Endothelial cell of umbilical vein (primary cell): ENCODE measurements around the gene UPP1.

Experiments used
- EZH2 ChIP-seq: IDR thresholded peaks from 2 replicates; pipeline ENCODE4 v1.6.1; 2012; ENCODE audit warnings: borderline replicate concordance, low read depth, mild to moderate bottlenecking, moderate library complexity, low read length, inconsistent platforms; ENCODE audit not compliant: severe bottlenecking
- POLR2AphosphoS5 ChIP-seq: IDR thresholded peaks from 2 replicates; pipeline ENCODE4 v1.6.1; 2012; ENCODE audit warnings: low read depth, mild to moderate bottlenecking, control low read depth, low read length, moderate library complexity; ENCODE audit not compliant: insufficient read depth
- TF ChIP-seq, protein P1 (sequence below), 2 donors: IDR thresholded peaks; 1 replicate in 1 of 2; 2 replicates in 1 of 2; pipeline ENCODE4 v1.5.1; 2011; ENCODE audit warnings: low read length in 2 of 2, mild to moderate bottlenecking in 2 of 2, moderate library complexity in 2 of 2, control low read depth in 1 of 2, inconsistent platforms in 1 of 2, low read depth in 1 of 2; ENCODE audit not compliant: insufficient read depth in 1 of 2; ENCODE audit errors: extremely low read depth in 1 of 2

DNA sequence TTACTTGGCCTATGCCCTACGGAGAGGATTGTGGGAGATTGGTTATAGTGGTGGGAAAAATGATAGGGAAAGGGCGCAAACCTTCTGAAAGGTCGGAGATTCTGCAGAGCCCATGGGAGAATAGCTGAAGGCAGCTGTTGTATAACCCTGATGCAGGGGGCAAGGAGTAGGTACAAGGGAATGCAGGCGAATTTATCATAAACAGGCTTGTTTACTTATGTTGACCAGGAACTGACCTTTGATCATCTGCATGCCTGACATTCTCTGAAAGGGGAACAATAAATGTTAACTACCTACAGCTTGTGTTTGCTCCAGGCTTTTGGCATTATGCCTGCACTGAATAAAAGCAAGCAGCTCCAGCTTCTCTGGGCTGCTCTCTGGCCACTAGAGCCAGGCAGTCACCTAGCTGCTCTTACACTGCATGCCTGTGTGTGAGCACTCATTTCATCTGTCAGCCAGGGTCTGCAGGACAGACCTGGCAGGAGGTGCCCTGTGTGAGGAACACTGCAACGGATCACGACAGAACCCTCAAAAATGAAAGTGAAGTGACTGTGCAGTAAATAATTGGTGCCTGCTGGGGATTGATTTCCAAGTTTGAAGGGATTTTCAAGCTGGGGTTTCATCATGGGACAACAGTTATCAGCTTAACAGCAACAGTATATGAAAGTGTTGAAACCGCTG lies 51.1 kb downstream of the UPP1 start:
- TF ChIP-seq, protein P1, sequence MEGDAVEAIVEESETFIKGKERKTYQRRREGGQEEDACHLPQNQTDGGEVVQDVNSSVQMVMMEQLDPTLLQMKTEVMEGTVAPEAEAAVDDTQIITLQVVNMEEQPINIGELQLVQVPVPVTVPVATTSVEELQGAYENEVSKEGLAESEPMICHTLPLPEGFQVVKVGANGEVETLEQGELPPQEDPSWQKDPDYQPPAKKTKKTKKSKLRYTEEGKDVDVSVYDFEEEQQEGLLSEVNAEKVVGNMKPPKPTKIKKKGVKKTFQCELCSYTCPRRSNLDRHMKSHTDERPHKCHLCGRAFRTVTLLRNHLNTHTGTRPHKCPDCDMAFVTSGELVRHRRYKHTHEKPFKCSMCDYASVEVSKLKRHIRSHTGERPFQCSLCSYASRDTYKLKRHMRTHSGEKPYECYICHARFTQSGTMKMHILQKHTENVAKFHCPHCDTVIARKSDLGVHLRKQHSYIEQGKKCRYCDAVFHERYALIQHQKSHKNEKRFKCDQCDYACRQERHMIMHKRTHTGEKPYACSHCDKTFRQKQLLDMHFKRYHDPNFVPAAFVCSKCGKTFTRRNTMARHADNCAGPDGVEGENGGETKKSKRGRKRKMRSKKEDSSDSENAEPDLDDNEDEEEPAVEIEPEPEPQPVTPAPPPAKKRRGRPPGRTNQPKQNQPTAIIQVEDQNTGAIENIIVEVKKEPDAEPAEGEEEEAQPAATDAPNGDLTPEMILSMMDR (IDR thresholded peaks at IDR 0.05; ENCODE audit: extremely low read depth in 1 of 2, insufficient read depth in 1 of 2, low read depth in 1 of 2, low read length in 2 of 2), result no peak
- no peak for TF ChIP-seq POLR2AphosphoS5
- no peak for TF ChIP-seq EZH2
